Measurements from ENCODE around the gene TCAIM. TPM values are rescaled to one million over a fixed set of nuclear protein-coding genes. Genes with fewer than 3 reads are reported as not detected.
A peak's percentile ranks its signal among the peaks of the same experiment; 100 is the strongest.

TCAIM gene
- total and polyA plus RNA-seq, 9 of the 15 experiments (the other 6 are each of a cell fraction or from before 2014, with no cell fraction given), result 19.7 to 53.3 (median 36.9) TPM

DNA sequence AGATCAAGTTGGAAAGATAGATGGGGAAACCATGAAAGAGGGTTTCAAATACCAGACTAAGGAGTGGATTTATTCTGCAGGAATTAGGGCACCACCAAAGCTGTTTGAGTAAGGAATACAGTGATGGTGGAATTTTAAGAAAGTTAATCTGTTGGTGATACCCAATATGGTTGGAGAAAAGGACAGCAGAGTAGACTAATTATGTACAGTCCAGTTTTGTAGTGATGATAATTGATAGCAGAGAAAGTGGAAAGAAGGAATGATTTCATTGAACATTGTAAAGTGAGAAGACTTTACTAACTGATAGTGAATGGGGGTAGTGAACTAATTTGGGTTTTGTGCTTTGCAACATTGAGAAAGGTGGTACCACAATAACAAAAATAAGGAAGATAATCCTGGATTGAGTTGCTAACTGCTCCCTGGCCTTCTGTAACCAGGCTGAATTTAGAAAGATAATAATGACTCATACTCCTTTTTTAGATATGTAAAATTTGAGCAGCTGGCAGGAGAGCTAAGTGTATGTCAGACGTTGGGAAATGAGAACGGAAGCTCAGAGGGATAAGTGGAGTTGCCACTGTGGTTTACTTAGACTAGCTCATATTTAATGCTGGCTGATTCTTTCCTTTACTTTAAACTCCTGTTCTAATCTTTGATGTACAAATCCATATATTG, 16.9 kb downstream of the TCAIM start (continued):
- TF ChIP-seq, protein P1, sequence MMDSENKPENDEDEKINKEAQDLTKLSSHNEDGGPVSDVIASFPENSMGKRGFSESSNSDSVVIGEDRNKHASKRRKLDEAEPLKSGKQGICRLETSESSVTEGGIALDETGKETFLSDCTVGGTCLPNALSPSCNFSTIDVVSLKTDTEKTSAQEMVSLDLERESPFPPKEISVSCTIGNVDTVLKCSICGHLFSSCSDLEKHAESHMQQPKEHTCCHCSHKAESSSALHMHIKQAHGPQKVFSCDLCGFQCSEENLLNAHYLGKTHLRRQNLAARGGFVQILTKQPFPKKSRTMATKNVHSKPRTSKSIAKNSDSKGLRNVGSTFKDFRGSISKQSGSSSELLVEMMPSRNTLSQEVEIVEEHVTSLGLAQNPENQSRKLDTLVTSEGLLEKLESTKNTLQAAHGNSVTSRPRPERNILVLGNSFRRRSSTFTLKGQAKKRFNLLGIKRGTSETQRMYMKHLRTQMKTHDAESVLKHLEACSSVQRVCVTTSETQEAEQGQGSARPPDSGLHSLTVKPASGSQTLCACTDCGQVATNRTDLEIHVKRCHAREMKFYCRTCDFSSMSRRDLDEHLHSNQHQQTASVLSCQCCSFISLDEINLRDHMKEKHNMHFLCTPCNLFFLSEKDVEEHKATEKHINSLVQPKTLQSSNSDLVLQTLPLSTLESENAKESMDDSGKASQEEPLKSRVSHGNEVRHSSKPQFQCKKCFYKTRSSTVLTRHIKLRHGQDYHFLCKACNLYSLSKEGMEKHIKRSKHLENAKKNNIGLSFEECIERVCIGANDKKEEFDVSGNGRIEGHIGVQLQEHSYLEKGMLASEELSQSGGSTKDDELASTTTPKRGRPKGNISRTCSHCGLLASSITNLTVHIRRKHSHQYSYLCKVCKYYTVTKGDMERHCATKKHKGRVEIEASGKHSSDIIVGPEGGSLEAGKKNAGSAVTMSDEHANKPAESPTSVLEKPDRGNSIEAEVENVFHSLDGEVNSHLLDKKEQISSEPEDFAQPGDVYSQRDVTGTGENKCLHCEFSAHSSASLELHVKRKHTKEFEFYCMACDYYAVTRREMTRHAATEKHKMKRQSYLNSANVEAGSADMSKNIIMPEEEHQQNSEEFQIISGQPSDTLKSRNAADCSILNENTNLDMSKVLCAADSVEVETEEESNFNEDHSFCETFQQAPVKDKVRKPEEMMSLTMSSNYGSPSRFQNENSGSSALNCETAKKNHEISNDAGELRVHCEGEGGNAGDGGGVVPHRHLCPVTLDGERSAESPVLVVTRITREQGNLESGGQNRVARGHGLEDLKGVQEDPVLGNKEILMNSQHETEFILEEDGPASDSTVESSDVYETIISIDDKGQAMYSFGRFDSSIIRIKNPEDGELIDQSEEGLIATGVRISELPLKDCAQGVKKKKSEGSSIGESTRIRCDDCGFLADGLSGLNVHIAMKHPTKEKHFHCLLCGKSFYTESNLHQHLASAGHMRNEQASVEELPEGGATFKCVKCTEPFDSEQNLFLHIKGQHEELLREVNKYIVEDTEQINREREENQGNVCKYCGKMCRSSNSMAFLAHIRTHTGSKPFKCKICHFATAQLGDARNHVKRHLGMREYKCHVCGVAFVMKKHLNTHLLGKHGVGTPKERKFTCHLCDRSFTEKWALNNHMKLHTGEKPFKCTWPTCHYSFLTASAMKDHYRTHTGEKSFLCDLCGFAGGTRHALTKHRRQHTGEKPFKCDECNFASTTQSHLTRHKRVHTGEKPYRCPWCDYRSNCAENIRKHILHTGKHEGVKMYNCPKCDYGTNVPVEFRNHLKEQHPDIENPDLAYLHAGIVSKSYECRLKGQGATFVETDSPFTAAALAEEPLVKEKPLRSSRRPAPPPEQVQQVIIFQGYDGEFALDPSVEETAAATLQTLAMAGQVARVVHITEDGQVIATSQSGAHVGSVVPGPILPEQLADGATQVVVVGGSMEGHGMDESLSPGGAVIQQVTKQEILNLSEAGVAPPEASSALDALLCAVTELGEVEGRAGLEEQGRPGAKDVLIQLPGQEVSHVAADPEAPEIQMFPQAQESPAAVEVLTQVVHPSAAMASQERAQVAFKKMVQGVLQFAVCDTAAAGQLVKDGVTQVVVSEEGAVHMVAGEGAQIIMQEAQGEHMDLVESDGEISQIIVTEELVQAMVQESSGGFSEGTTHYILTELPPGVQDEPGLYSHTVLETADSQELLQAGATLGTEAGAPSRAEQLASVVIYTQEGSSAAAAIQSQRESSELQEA (IDR thresholded peaks at IDR 0.05; ENCODE audit: low read depth), result peak; percentile 83
- TF ChIP-seq DPF2 (IDR thresholded peaks at IDR 0.05) (peak; percentile 89), FOS (IDR thresholded peaks at IDR 0.05; ENCODE audit: extremely low read depth, insufficient read length) (peak; percentile 34), CBX3 (IDR thresholded peaks at IDR 0.05; ENCODE audit: borderline replicate concordance in 1 of 2, low read length in 2 of 2) (no peak; a peak in 1 of 3 replicates), ZNF354B (CRISPR knock-in tag; IDR thresholded peaks at IDR 0.05) (no peak), TBL1XR1 (IDR thresholded peaks at IDR 0.05; ENCODE audit: low read length in 2 of 2) (peak in 1 of 2 experiments; percentile 78; a peak in 1 of 4 replicates), ZNF3 (CRISPR knock-in tag; IDR thresholded peaks at IDR 0.05) (no peak), ZNF121 (CRISPR knock-in tag; conservative IDR thresholded peaks at IDR 0.05) (no peak), ARID1B (IDR thresholded peaks at IDR 0.05) (peak; percentile 87), IRF2 (CRISPR knock-in tag; IDR thresholded peaks at IDR 0.05) (no peak), NFATC3 (IDR thresholded peaks at IDR 0.05) (no peak), STAT5A (IDR thresholded peaks at IDR 0.05; ENCODE audit: borderline replicate concordance, low read length) (peak; percentile 6; the same call in 1 of the 2 replicates)
- TF ChIP-seq, protein P2, sequence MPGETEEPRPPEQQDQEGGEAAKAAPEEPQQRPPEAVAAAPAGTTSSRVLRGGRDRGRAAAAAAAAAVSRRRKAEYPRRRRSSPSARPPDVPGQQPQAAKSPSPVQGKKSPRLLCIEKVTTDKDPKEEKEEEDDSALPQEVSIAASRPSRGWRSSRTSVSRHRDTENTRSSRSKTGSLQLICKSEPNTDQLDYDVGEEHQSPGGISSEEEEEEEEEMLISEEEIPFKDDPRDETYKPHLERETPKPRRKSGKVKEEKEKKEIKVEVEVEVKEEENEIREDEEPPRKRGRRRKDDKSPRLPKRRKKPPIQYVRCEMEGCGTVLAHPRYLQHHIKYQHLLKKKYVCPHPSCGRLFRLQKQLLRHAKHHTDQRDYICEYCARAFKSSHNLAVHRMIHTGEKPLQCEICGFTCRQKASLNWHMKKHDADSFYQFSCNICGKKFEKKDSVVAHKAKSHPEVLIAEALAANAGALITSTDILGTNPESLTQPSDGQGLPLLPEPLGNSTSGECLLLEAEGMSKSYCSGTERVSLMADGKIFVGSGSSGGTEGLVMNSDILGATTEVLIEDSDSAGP (CRISPR knock-in tag; IDR thresholded peaks at IDR 0.05), result no peak
- TF ChIP-seq, protein P3, sequence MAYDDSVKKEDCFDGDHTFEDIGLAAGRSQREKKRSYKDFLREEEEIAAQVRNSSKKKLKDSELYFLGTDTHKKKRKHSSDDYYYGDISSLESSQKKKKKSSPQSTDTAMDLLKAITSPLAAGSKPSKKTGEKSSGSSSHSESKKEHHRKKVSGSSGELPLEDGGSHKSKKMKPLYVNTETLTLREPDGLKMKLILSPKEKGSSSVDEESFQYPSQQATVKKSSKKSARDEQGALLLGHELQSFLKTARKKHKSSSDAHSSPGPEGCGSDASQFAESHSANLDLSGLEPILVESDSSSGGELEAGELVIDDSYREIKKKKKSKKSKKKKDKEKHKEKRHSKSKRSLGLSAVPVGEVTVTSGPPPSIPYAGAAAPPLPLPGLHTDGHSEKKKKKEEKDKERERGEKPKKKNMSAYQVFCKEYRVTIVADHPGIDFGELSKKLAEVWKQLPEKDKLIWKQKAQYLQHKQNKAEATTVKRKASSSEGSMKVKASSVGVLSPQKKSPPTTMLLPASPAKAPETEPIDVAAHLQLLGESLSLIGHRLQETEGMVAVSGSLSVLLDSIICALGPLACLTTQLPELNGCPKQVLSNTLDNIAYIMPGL (CRISPR knock-in tag; IDR thresholded peaks at IDR 0.05), result no peak

Measured in K562 (cell line).